Vagina (tissue), 2 donors: Measurements from ENCODE around the gene DENND5B. TPM values are rescaled to one million over a fixed set of nuclear protein-coding genes. Genes with fewer than 3 reads are reported as not detected.
"Not testable (repeated sequence)": the region's sequence is repeated elsewhere in the genome, so short reads cannot be mapped to it uniquely, and the experiment has no call there.

ENCODE experiments used
- DNase-seq, 2 donors: peaks; one replicate each; pipeline ENCODE4 v3.0.0-alpha.2; 2017; ENCODE audit errors: extremely low spot score in 2 of 2
- H3K27ac ChIP-seq: fragments of 200-600 bp; sonication (generic); one replicate; pipeline ENCODE4 v1.5.1; 2019
- H3K27me3 ChIP-seq: fragments of 200-600 bp; sonication (generic); one replicate; pipeline ENCODE4 v1.5.1; 2019
- H3K36me3 ChIP-seq, 2 donors: fragments of 200-600 bp; sonication (generic); one replicate each; pipeline ENCODE4 v1.5.1; 2017 to 2019
- H3K4me1 ChIP-seq: fragments of 200-600 bp; sonication (generic); one replicate; pipeline ENCODE4 v1.5.1; 2019
- H3K4me3 ChIP-seq, 2 donors: fragments of 200-600 bp; sonication (generic); 1 replicate in 1 of 2; 2 replicates in 1 of 2; pipeline ENCODE4 v1.5.1; 2016 to 2019
- H3K9me3 ChIP-seq: fragments of 200-600 bp; sonication (generic); one replicate; pipeline ENCODE4 v1.5.1; 2019
- CTCF ChIP-seq, 3 experiments: fragments of 450-650 bp in 2 of 3; fragments of 200-600 bp in 1 of 3; sonication (generic) in 1 of 3; IDR thresholded peaks; one replicate each; pipeline ENCODE4 v1.5.1; 2017 to 2019; ENCODE audit warnings: antibody characterized with exemption in 3 of 3, mild to moderate bottlenecking in 2 of 3, moderate library complexity in 2 of 3
- POLR2A ChIP-seq, 2 donors: fragments of 450-650 bp; IDR thresholded peaks; one replicate each; pipeline ENCODE4 v1.6.1; 2017; ENCODE audit warnings: antibody characterized with exemption in 2 of 2, mild to moderate bottlenecking in 2 of 2, moderate library complexity in 2 of 2
- POLR2AphosphoS5 ChIP-seq, 2 donors: sonication (generic); formaldehyde crosslinking; IDR thresholded peaks; one replicate each; pipeline ENCODE4 v1.9.0; 2017; ENCODE audit warnings: antibody characterized with exemption in 2 of 2, mild to moderate bottlenecking in 2 of 2, low read depth in 1 of 2; ENCODE audit not compliant: insufficient read depth in 1 of 2
- intact Hi-C: fragments of 100-400 bp; cut with DNase I; formaldehyde crosslinking; loops from one replicate; pipeline ENCODE4 v1.15.1; 2023
- total RNA-seq: library from RNA; depleted of rRNA; stranded (reverse); fragments of >200 nt; gene quantifications from one replicate; pipeline ENCODE4 v1.2.3, GENCODE V29; 2016

Gene DENND5B
- total RNA-seq, 1 donor from 2014 or later, result 25.3 TPM

DNA sequence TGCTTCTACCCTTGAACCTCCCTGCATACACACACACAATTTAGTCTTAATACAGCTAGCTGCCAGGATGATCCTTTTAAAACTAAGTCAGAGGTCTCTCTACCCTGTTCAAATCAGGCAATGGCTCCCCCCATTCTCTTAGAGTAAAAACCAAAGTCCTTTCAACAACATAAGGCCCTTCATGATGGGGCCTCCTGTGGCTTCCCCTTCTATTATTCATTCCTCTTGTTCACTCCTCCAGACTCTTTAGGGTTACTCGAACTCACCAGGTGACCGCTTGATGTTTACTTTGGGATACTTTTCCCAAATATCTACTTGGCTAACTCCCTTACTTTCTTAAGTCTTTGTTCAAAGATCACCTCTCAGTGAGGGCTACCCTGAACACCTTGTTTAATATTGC, 30.4 kb downstream of the DENND5B start:
- Histone ChIP-seq H3K27ac (no peak overlapping the region), H3K9me3 (no peaks in the 10 kb centered on the region), H3K4me1 (no peaks in the 10 kb centered on the region), H3K27me3 (no peaks in the 10 kb centered on the region), H3K36me3 (no peaks in the 10 kb centered on the region), H3K4me3 (no peak overlapping the region)
- intact Hi-C loops, result no loop called here
- no peak for DNase-seq
- TF ChIP-seq CTCF (IDR thresholded peaks at IDR 0.05) (no peak), POLR2AphosphoS5 (IDR thresholded peaks at IDR 0.05; ENCODE audit: insufficient read depth in 1 of 2, low read depth in 1 of 2) (no peak), POLR2A (IDR thresholded peaks at IDR 0.05) (no peak)

GRCh38 chr12:31558521-31558920, 32.4 kb downstream of the DENND5B start:
- no peak for TF ChIP-seq POLR2A (IDR thresholded peaks at IDR 0.05)
- TF ChIP-seq POLR2AphosphoS5 (IDR thresholded peaks at IDR 0.05; ENCODE audit: insufficient read depth in 1 of 2, low read depth in 1 of 2), result no peak
- no peak for TF ChIP-seq CTCF (IDR thresholded peaks at IDR 0.05)
- intact Hi-C loops, result no loop called here
- H3K4me3 ChIP-seq, result no peak overlapping the region
- DNase-seq, result no peak
- H3K36me3 ChIP-seq, result no peaks in the 10 kb centered on the region
- H3K4me1 ChIP-seq, result no peaks in the 10 kb centered on the region
- H3K27me3 ChIP-seq, result no peaks in the 10 kb centered on the region
- H3K9me3 ChIP-seq, result no peaks in the 10 kb centered on the region
- H3K27ac ChIP-seq, result no peak overlapping the region

- DNase-seq, result no peak
- no peaks in the 10 kb centered on the region for H3K9me3 ChIP-seq
- no peaks in the 10 kb centered on the region for H3K4me1 ChIP-seq
- intact Hi-C loops, result no loop called here
- no peaks in the 10 kb centered on the region for H3K27me3 ChIP-seq
- H3K27ac ChIP-seq, result no peak overlapping the region
- H3K4me3 ChIP-seq, result no peak overlapping the region
- H3K36me3 ChIP-seq, result no peaks in the 10 kb centered on the region
- no peak for TF ChIP-seq POLR2AphosphoS5 (IDR thresholded peaks at IDR 0.05; ENCODE audit: insufficient read depth in 1 of 2, low read depth in 1 of 2)
- no peak for TF ChIP-seq CTCF (IDR thresholded peaks at IDR 0.05)
- no peak for TF ChIP-seq POLR2A (IDR thresholded peaks at IDR 0.05)
These were observed 33.2 kb downstream of the DENND5B start for GRCh38 chr12:31557707-31558106.

- H3K36me3 ChIP-seq, H3K9me3 ChIP-seq, H3K4me3 ChIP-seq, H3K4me1 ChIP-seq, H3K27me3 ChIP-seq, DNase-seq, intact Hi-C loops, H3K27ac ChIP-seq: not testable (repeated sequence)
These were observed 35.5 kb downstream of the DENND5B start for GRCh38 chr12:31555466-31555865.

- DNase-seq, H3K27me3 ChIP-seq, intact Hi-C loops, H3K9me3 ChIP-seq, H3K27ac ChIP-seq, H3K4me3 ChIP-seq, H3K4me1 ChIP-seq, H3K36me3 ChIP-seq: not testable (repeated sequence)
These were observed 40.3 kb downstream of the DENND5B start for GRCh38 chr12:31550590-31550989.

GRCh38 chr12:31536672-31537071, 54.3 kb downstream of the DENND5B start:
- H3K27me3 ChIP-seq, result no peaks in the 10 kb centered on the region
- intact Hi-C loops, result no loop called here
- H3K27ac ChIP-seq, result no peak overlapping the region
- no peak for DNase-seq
- no peaks in the 10 kb centered on the region for H3K9me3 ChIP-seq
- peaks cover 7% of the 10 kb centered on the region for H3K4me1 ChIP-seq
- TF ChIP-seq POLR2AphosphoS5 (IDR thresholded peaks at IDR 0.05; ENCODE audit: insufficient read depth in 1 of 2, low read depth in 1 of 2), result no peak
- no peak for TF ChIP-seq CTCF (IDR thresholded peaks at IDR 0.05)
- TF ChIP-seq POLR2A (IDR thresholded peaks at IDR 0.05), result no peak
- H3K4me3 ChIP-seq, result no peak overlapping the region
- no peaks in the 10 kb centered on the region for H3K36me3 ChIP-seq
